SH-SY5Y (cell line): ENCODE data around the gene TENM4.

Experiments used
- GATA2 ChIP-seq: IDR thresholded peaks from 2 replicates; pipeline ENCODE4 v1.6.1; 2011; ENCODE audit warnings: mild to moderate bottlenecking, low read depth, low read length
- GATA3 ChIP-seq: IDR thresholded peaks from 2 replicates; pipeline ENCODE4 v1.6.1; 2011; ENCODE audit warnings: low read depth, mild to moderate bottlenecking, low read length, moderate library complexity

DNA sequence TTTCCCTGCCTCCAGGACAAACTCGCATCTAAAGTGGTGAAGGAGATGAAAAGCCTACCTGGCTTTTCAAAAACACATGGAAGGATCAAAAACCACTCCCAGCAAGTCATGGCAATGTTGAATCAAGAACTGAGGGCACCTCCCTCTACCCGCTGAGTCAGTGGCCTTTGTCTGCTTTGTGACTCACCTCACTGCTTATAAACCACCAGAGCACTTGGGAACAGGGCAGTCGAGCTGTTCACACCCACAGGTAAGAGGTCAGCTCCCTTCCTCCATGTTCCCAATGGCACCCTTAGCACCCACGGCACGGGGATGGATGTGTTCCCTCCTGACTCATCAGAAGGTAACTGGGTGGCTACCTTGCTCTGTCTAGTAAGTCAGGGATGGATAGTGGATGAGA lies 21.7 kb downstream of the TENM4 start:
- no peak for TF ChIP-seq GATA2
- no peak for TF ChIP-seq GATA3
